CD14-positive monocyte (primary cell): ENCODE data around the gene SERPINI2. TPM values are rescaled to one million over a fixed set of nuclear protein-coding genes. Genes with fewer than 3 reads are reported as not detected.

Experiments
- DNase-seq, 3 donors: peaks; one replicate each; pipeline ENCODE4 v3.0.0-alpha.2; 2011 to 2022
- H2AFZ ChIP-seq: 2 replicates; pipeline ENCODE4 v1.6.0; 2012; ENCODE audit warnings: mild to moderate bottlenecking, low read depth, low read length, inconsistent platforms; ENCODE audit not compliant: insufficient read depth, poor library complexity, severe bottlenecking
- H3K27ac ChIP-seq, 2 donors: 1 replicate in 1 of 2; 2 replicates in 1 of 2; pipeline ENCODE4 v1.5.1; 2012 to 2013; ENCODE audit warnings: low read length in 2 of 2, control low read depth in 1 of 2, inconsistent platforms in 1 of 2, low read depth in 1 of 2, mild to moderate bottlenecking in 1 of 2
- H3K27me3 ChIP-seq, 2 donors: one replicate each; pipeline versions ENCODE4 v1.6.0 to v1.6.1; 2011 to 2013; ENCODE audit warnings: low read length in 2 of 2; ENCODE audit not compliant: control insufficient read depth in 2 of 2, insufficient read depth in 2 of 2
- H3K36me3 ChIP-seq, 2 donors: replicated peaks in 1 of 2; 1 replicate in 1 of 2; 2 replicates in 1 of 2; pipeline versions ENCODE4 v1.5.1 to v1.6.1; 2012 to 2013; ENCODE audit warnings: low read length in 2 of 2, control low read depth in 1 of 2, inconsistent platforms in 1 of 2, mild to moderate bottlenecking in 1 of 2; ENCODE audit not compliant: insufficient read depth in 2 of 2, control insufficient read depth in 1 of 2
- H3K4me1 ChIP-seq, 2 donors: 1 replicate in 1 of 2; 2 replicates in 1 of 2; pipeline versions ENCODE4 v1.5.1 to v1.6.1; 2012 to 2013; ENCODE audit warnings: low read length in 2 of 2, control low read depth in 1 of 2, inconsistent platforms in 1 of 2, mild to moderate bottlenecking in 1 of 2, moderate library complexity in 1 of 2; ENCODE audit not compliant: insufficient read depth in 2 of 2, control insufficient read depth in 1 of 2
- H3K4me2 ChIP-seq: replicated peaks from 2 replicates; pipeline ENCODE3; 2012; ENCODE audit warnings: low read length, moderate library complexity, mild to moderate bottlenecking; ENCODE audit not compliant: poor library complexity, severe bottlenecking; ENCODE audit errors: extremely low read depth
- H3K4me3 ChIP-seq, 3 experiments: fragments of 200-600 bp in 1 of 3; sonication (generic) in 1 of 3; replicated peaks in 1 of 3; 1 replicate in 2 of 3; 2 replicates in 1 of 3; pipeline ENCODE4 v1.5.1; 2011 to 2013; ENCODE audit warnings: low read length in 3 of 3, mild to moderate bottlenecking in 3 of 3, control low read depth in 2 of 3, low read depth in 2 of 3, inconsistent platforms in 1 of 3, moderate library complexity in 1 of 3
- H3K79me2 ChIP-seq: 2 replicates; pipeline ENCODE4 v1.6.0; 2012; ENCODE audit warnings: mild to moderate bottlenecking, control low read depth, inconsistent platforms, low read length, moderate library complexity; ENCODE audit not compliant: insufficient read depth
- H3K9ac ChIP-seq: 2 replicates; pipeline ENCODE4 v1.6.0; 2017; ENCODE audit warnings: low read length, mild to moderate bottlenecking; ENCODE audit not compliant: insufficient read depth, poor library complexity, severe bottlenecking
- H3K9me3 ChIP-seq, 2 donors: replicated peaks in 1 of 2; 1 replicate in 1 of 2; 2 replicates in 1 of 2; pipeline versions ENCODE4 v1.5.1 to v1.6.1; 2012 to 2013; ENCODE audit warnings: low read length in 2 of 2, control low read depth in 1 of 2; ENCODE audit not compliant: control insufficient read depth in 1 of 2, insufficient read depth in 1 of 2
- H4K20me1 ChIP-seq: 2 replicates; pipeline ENCODE4 v1.6.0; 2012; ENCODE audit warnings: mild to moderate bottlenecking, low read length, control low read depth, moderate library complexity; ENCODE audit not compliant: insufficient read depth
- H3K27ac Mint-ChIP-seq, 7 donors: one replicate each; pipeline ENCODE4 v1.8.0; 2020; ENCODE audit warnings: mild to moderate bottlenecking in 7 of 7, mixed read lengths in 7 of 7, moderate library complexity in 6 of 7, inconsistent platforms in 2 of 7
- H3K27me3 Mint-ChIP-seq, 3 donors: one replicate each; pipeline ENCODE4 v1.8.0; 2021 to 2022; ENCODE audit warnings: low read depth in 3 of 3, mild to moderate bottlenecking in 3 of 3, mixed read lengths in 3 of 3, moderate library complexity in 3 of 3, inconsistent platforms in 1 of 3
- H3K36me3 Mint-ChIP-seq, 2 donors: one replicate each; pipeline ENCODE4 v1.8.0; 2020; ENCODE audit warnings: mixed read lengths in 2 of 2, inconsistent platforms in 1 of 2, mild to moderate bottlenecking in 1 of 2
- H3K4me1 Mint-ChIP-seq: one replicate; pipeline ENCODE4 v1.8.0; 2020; ENCODE audit warnings: mild to moderate bottlenecking, mixed read lengths
- H3K4me3 Mint-ChIP-seq, 2 donors: one replicate each; pipeline ENCODE4 v1.8.0; 2020; ENCODE audit warnings: mild to moderate bottlenecking in 2 of 2, mixed read lengths in 2 of 2, moderate library complexity in 1 of 2
- H3K9me3 Mint-ChIP-seq, 7 donors: one replicate each; pipeline ENCODE4 v1.8.0; 2020 to 2022; ENCODE audit warnings: mixed read lengths in 7 of 7, mild to moderate bottlenecking in 6 of 7, moderate library complexity in 6 of 7, inconsistent platforms in 2 of 7
- WGBS: methylation state at CpG from one replicate; pipeline ENCODE4 v1.1.5; 2013; ENCODE audit warnings: missing lambda C conversion rate; ENCODE audit not compliant: insufficient coverage; 5-methylcytosine and 5-hydroxymethylcytosine counted together
- intact Hi-C, 2 donors: fragments of 100-400 bp; cut with micrococcal nuclease; formaldehyde crosslinking; loops; one replicate each; pipeline versions ENCODE4 v1.15.0 to v1.15.1; 2023
- polyA plus RNA-seq, 3 donors: library from polyadenylated mRNA; depleted of rRNA in 1 of 3; unstranded in 2 of 3; stranded (reverse) in 1 of 3; fragments of 300-500 nt in 2 of 3; fragments of >200 nt in 1 of 3; fragmentation: Illumina TruSeq in 2 of 3; gene quantifications; 1 replicate in 2 of 3; 2 replicates in 1 of 3; pipeline ENCODE4 v1.2.3, GENCODE V29; 2012 to 2021
- TF ChIP-seq, protein P1 (sequence below): fragments of 200-600 bp; IDR thresholded peaks from one replicate; pipeline ENCODE4 v1.8.0; 2022; ENCODE audit warnings: antibody characterized with exemption, mild to moderate bottlenecking

SERPINI2 gene
- polyA plus RNA-seq, 3 donors, result 1.1 TPM; not detected in 2

DNA sequence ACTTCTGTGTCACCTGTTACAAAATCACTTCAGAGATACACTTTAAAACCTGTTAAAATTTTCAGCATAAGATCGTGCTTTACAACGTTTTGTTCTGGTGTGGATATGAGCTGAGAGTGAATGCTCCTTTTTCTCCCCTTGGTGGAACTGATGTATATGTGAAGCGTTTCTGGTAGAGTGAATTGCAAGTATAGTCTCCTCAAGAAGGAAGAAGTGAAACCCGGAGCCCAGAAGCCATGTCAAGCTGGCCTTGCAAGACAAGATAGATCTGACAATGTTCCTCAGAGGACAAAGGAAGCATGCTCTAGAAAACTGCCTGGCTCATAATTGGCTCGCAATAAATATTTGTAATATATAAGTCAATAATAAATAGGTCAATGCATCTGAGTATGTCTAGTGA is 23.6 kb downstream of the SERPINI2 start:
- Histone ChIP-seq H3K4me2 (no peak overlapping the region), H3K36me3 (no peaks in the 10 kb centered on the region), H3K79me2 (no peaks in the 10 kb centered on the region), H3K9me3 (no peaks in the 10 kb centered on the region), H3K9ac (no peak overlapping the region), H3K4me1 (no peaks in the 10 kb centered on the region), H4K20me1 (no peaks in the 10 kb centered on the region), H2AFZ (no peak overlapping the region), H3K27ac (no peak overlapping the region), H3K4me3 (no peak overlapping the region), H3K27me3 (no peaks in the 10 kb centered on the region)
- TF ChIP-seq, protein P1, sequence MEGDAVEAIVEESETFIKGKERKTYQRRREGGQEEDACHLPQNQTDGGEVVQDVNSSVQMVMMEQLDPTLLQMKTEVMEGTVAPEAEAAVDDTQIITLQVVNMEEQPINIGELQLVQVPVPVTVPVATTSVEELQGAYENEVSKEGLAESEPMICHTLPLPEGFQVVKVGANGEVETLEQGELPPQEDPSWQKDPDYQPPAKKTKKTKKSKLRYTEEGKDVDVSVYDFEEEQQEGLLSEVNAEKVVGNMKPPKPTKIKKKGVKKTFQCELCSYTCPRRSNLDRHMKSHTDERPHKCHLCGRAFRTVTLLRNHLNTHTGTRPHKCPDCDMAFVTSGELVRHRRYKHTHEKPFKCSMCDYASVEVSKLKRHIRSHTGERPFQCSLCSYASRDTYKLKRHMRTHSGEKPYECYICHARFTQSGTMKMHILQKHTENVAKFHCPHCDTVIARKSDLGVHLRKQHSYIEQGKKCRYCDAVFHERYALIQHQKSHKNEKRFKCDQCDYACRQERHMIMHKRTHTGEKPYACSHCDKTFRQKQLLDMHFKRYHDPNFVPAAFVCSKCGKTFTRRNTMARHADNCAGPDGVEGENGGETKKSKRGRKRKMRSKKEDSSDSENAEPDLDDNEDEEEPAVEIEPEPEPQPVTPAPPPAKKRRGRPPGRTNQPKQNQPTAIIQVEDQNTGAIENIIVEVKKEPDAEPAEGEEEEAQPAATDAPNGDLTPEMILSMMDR, result no peak
- intact Hi-C loops, result no loop called here
- Mint-ChIP-seq H3K4me1 (peaks cover 5% of the 10 kb centered on the region), H3K36me3 (peaks cover 0 to 3% of the 10 kb centered on the region in 2 donors), H3K9me3 (no peaks in the 10 kb centered on the region), H3K27me3 (no peaks in the 10 kb centered on the region), H3K27ac (peak overlapping the region in 1 of 7 donors; percentile 79), H3K4me3 (no peak overlapping the region)
- peak in 2 of 3 donors; percentile 0 to 7 for DNase-seq
- 20% methylated on average over 1 of the region's 5 CpGs for WGBS

DNA sequence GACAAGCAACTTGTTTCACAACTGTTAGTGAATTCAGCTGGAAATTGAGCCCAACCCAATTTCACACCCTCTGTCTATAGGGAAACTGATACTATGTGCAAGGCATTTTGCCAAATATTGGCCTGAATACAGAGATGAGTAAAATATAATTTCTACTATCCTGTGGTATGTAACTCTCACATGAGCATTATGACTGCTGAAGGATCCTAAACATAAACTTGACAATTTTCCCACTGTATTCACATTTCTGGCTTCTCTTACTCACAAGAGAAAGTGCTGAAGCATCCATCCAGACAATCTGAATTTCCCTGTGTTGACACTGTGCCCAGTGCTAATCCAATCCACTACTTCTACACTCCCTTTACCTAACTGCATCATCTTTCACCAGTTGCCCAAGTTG is 28.4 kb downstream of the SERPINI2 start:
- TF ChIP-seq, protein P1, result no peak
- H3K4me3 ChIP-seq, result no peak overlapping the region
- H3K4me1 ChIP-seq, result no peaks in the 10 kb centered on the region
- intact Hi-C loops, result no loop called here
- H2AFZ ChIP-seq, result no peak overlapping the region
- no peak overlapping the region for H3K27ac ChIP-seq
- no peaks in the 10 kb centered on the region for H3K36me3 ChIP-seq
- H3K9me3 Mint-ChIP-seq, result no peaks in the 10 kb centered on the region
- H3K27me3 Mint-ChIP-seq, result no peaks in the 10 kb centered on the region
- no peaks in the 10 kb centered on the region for H4K20me1 ChIP-seq
- H3K79me2 ChIP-seq, result no peaks in the 10 kb centered on the region
- H3K9ac ChIP-seq, result no peak overlapping the region
- H3K4me3 Mint-ChIP-seq, result no peak overlapping the region
- H3K27ac Mint-ChIP-seq, result no peak overlapping the region
- no peaks in the 10 kb centered on the region for H3K27me3 ChIP-seq
- no peak overlapping the region for H3K4me2 ChIP-seq
- no peak for DNase-seq
- no peaks in the 10 kb centered on the region for H3K9me3 ChIP-seq
- peaks cover 7% of the 10 kb centered on the region for H3K4me1 Mint-ChIP-seq
- peaks cover 0 to 8% of the 10 kb centered on the region in 2 donors for H3K36me3 Mint-ChIP-seq
